Measurements from ENCODE around the gene TNRC6B.

TNRC6B gene

DNA sequence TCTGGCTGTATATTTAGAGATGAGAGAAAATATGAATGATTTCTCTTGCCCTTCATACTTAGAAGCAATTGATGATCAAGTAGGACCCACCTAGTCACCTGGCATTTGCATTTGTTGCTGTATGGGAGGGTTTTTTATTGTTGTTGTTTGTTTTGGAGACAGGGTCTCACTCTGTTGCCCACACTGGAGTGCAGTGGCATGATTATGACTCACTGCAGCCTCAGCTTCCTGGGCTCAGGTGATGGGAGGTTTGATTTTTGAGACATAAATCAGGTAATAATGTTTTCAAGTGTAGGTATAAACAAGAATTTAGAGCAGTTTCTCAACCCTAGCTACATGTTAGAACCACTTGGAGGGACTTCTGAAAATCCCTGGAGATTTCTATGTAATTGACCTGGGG lies 63.0 kb downstream of the TNRC6B start:
- DNase-seq: no peak

DNA sequence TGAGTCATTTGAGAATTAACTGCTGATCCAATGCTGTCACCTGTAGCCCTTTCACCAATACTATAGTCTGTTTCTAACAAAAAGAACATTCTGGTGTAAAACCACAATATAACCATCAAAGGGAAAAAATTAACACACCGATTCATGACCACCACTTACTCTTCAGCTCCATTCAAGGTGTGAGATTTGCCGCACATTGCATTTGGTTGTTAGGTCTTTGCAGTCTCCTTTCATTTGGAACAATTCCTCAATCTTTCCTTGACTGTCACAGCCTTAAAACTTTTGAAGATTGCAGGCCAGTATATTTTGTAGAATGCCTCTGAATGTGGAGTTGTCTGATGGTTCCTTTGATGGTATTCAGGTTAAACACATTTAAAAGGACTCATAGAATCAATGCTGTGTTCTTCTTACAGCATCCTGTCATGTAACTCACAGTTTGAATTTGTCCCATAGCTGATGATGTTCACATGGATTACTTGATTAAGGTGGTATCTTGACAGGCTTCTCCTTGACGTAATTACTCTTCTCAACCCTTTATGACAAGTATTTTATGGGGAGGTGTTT lies 63.6 kb downstream of the TNRC6B start:
- no peak for DNase-seq

DNA sequence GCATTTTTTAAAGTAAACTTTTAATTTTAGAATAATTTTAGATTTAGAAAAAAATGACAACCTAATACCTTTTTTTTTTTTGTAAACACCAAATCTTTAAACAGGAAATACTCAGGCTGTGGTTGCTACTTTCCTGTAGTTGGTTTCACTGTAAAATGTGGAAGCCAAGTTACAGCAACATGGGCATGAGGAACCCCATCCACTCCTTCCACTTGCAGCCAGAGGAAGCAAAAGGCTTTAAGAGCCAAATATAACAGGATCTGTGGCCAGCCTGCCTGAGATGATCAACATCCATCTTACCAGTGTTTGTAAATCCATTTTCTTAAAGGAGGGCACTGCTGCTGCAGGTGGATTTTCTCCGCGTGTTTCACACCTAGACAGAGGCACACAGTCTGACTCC lies 66.2 kb downstream of the TNRC6B start:
- DNase-seq: no peak

DNA sequence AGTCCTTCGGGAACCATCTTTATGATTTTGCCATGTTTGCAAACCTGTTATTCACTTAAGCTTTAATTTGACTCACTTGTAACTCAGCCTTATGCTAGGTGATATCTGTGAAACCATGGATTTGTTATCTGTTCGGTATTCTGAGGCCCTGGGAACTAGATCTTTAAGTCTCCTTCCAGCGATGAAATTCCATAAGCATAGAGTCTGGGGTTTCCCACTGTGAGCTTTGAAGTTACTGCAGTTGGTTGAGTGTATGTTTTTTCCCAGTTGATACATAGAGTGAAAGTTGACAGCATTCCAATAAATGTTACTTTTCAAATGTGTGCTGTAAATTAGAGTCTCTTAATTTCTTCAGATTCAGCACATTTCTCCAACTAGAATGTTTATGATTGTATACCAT lies 66.9 kb downstream of the TNRC6B start:
- no peak for DNase-seq

DNA sequence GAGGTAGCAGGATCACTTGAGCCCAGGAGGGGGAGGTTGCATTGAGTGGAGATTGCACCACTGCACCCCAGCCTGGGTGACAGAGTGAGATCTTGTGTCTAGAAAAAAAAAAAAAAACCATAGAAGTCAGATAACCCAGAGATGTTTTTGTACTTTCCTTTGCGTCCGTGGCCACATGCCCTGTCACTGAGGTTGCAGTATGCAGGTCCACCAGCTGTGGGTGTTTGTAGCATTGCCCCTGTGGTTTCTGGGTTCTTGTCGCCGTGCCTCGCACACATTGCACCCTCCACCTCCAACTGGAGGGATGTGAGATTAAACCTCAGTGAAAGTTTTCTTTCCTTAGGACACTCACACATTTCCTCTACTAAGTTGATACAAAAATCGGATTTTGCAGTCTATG lies 70.3 kb downstream of the TNRC6B start:
- DNase-seq: no peak

DNA sequence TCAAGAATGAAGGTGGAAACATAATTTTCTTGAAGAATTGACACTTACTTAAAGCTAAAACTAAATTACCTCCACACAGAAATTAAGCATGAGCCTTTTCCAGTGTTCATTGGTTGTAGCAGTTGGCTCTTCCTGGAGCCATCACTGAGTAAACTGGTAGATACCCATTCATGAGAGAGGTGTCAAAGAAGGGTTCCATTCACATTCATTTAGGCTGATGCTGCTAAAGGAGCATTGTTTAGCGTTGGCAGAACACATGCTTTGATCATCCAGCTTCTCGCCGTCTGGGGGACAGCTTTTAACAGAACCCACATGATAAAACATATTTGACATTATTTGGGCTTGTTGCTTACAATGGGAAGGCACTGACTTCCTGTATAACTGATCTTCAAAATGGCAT lies 71.6 kb downstream of the TNRC6B start:
- no peak for DNase-seq

DNA sequence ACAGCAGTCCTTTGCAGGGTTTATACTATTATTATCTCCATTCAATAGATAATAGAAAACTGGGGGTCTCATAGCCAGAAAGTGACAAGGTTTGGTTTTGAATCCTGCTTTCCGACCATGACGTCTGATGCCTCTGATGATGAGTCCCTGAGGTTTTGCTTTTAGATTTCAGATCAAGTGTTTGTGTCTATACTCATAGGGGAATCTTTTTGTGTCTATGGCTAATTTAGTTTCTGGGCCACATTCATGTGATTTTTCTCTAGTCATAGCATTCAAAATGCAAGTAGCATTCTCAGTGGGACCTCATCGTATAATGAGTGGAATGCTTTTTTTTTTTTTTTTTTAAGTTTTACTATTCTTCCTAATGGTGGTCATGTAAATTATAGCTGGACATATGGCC lies 72.9 kb downstream of the TNRC6B start:
- no peak for DNase-seq

DNA sequence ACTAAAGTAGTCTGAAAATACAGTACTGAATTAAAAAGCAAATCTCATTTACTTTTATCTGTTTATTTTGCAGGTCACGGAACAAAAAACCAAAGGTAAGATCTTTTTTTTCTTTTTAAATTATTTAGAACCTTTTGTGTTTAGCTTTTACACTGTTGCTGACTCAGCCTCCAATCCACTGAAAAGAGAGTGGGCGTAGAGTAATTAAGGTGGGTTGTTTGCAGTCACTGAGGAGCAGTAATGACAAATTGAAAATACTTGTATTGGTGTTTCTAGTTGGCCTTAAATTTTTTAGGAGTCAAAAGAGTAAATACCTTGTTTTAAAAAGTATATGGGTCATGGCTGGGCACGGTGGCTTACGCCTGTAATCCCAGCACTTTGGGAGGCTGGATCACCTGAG lies 73.4 kb downstream of the TNRC6B start:
- no peak for DNase-seq

DNA sequence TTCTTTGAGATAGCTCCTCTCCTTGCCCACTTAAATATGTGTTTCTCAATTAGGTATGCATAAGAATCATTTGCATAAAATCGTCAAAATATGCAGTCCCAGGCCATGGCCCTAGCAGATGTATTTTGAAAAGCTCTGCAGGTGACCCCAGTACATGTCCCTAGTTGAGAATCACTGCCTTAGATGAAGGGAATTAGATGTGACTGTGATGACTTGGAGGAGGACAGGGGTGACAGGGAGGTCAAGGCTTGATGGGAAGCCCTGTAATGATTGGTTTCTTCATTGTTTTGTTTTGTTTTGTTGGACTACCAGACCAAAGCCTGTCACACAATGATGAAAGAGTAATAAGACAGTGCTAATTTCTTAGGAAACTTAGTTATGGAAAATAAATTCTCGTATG lies 74.4 kb downstream of the TNRC6B start:
- no peak for DNase-seq

DNA sequence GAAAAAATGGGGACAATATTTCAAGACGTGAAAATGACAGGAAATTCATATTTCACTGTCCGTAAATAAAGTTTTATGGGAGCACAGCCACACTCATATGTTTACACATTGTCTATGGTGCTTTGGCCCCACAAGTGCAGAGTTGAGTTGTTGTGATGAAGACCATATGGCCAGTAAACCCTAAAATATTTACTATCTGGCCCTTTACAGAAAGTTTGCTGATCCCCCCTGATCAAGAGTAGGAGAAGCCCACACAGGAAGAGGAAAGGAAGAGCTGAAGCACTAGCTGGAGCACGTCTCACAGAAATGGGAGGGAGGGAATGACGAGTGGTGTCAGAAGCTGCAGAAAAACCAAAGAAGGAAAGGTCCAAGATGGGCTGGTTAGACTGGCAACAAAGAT lies 78.8 kb downstream of the TNRC6B start:
- no peak for DNase-seq

DNA sequence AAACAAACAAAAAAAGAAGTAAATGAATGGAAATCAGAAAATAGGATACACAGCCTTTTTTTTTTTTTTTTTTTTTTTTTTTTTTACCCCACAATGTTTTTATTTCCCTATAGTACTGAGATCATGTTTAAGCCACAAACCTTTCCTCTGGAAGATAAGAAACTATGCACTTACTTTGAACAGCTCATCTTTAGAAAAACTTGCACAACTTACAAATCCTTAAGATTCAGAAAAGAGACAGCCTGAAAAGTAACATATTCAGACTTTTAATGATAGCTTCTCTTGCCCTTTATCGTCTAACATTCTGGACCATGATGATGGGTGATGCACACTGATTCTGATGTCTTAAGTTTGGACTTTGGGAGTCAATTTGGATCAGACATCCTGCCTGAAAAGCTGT lies 80.3 kb downstream of the TNRC6B start:
- no peak for DNase-seq

DNA sequence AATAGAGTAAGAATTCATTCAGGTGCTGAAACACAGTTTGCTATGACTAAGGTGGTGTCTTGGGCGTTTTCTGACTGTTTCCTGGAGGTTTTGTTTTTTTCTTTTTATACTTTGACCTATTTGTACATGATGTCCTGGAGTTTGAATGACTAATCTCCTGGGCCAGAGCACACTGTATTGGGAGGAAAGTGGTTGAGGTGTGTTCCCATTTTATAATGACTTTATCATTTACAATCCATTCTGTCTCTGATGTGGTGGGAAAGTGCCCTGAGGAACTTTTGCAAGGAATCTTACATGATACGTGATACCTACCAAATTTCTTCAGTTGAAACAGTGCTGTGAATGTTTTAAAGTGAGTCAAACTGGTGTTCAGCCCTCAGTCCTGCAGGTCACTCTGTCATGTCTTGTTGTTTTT lies 80.8 kb downstream of the TNRC6B start:
- no peak for DNase-seq

DNA sequence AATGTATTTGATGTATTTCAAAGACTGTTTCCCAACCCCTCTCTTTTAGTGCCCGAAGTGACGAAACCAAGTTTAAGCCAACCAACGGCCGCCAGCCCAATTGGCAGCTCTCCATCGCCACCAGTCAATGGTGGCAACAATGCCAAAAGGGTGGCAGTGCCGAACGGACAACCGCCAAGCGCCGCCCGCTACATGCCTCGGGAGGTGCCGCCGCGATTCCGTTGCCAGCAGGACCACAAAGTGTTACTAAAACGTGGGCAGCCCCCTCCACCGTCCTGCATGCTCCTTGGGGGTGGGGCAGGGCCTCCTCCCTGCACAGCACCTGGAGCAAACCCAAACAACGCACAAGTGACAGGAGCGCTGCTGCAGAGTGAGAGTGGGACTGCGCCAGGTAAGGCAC lies 84.1 kb downstream of the TNRC6B start:
- no peak for DNase-seq

DNA sequence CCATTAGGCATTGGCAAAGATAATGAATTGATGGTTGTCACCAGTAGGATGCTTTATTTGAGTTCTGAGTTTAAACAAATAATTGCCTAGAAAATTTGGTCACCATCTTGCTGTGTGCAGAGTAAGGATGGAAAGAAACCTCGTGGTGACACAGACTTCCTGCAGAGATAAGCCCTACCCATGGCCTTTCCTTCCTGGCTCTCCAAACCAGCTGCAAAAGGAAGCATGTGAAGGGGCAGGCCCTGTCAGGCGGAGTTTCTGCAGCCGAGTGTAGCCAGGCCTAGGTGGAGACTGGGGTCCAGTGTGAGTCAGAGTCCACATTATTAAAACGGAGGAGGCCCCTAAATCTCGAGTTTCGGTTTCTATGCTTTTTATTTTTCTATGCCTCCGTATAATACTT lies 85.5 kb downstream of the TNRC6B start:
- no peak for DNase-seq

DNA sequence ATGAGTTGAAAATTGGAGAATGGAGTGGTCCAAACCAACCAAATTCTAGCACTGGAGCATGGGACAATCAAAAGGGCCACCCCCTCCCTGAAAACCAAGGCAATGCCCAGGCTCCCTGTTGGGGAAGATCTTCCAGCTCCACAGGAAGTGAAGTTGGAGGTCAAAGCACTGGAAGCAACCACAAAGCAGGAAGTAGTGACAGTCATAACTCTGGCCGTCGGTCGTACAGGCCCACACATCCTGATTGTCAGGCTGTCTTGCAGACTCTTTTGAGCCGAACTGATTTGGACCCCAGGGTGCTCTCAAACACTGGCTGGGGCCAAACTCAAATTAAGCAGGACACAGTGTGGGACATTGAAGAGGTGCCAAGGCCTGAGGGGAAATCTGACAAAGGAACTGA lies 88.1 kb downstream of the TNRC6B start:
- no peak for DNase-seq

DNA sequence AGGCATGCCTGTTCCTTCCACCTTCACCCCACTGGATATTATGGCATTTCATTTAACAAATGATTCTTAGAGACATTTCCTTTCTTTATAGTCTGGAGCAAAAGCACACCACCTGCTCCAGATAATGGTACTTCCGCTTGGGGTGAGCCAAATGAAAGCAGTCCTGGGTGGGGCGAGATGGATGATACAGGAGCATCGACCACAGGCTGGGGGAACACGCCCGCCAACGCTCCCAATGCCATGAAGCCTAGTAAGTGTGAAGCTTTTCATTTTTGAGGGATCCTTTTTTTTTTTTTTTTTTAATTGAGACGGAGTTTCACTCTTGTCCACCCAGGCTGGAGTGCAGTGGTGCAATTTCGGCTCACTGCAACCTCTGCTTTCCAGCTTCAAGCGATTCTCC lies 92.3 kb downstream of the TNRC6B start:
- no peak for DNase-seq

DNA sequence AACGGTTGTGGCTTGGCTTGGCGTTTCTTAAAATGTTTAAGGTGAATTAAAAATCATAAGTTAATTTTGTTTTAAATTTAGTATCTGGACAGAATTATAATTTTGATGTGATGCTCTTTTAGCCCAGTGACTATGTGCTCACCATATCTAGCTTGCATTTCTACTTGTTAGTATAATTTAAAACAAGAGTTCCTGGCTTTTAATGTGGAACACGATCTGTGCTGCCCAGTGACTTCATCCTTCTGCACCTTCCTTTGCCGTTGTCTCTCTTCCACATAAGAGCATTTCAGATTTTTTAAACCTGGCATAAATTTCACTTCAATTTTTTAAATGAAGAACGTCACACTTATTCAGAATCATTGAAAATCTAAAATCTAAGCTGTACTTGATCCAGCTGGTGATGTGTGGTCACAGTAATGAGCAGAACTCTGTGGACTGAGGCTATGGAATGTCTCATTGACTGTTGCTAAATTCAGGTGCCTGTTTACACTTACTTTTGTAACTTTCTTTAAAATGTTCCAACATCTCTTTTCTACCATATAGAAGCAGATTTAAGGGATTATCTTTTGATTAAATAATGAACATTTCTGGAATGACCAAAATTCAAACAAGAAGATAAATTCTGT lies 93.1 kb downstream of the TNRC6B start:
- no peak for DNase-seq

DNA sequence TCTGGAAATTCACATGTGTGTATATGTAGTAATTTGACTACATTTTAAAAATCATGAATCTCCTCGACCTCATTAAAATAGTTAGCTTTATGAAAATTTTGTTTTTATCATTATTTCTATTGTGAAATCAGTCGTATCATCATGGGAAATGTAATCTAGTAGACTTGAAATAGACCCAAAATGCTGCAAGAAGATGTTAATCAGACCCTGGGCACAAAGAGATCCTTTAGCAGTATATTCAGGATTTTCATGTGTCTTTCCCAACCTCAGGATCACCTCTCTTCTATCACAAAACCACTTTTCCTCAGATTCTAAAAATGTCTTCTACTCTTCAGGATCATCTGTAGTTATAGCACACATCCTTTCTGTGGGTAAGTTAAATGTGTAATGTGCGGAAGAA lies 93.7 kb downstream of the TNRC6B start:
- no peak for DNase-seq

DNA sequence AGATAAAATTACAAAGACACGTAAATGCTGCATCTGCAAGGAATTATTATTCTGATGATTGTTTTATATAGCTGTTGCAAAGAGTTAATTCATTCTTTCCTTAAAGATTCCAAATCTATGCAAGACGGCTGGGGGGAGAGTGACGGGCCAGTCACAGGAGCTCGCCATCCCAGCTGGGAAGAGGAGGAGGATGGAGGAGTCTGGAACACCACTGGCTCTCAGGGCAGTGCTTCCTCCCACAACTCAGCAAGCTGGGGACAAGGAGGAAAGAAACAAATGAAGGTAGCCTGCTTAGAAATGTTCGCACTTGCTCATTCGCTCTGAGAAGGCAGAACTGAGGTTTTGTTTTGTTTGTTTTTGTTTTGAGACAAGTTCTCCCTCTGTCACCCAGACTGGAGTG lies 95.6 kb downstream of the TNRC6B start:
- DNase-seq: no peak

DNA sequence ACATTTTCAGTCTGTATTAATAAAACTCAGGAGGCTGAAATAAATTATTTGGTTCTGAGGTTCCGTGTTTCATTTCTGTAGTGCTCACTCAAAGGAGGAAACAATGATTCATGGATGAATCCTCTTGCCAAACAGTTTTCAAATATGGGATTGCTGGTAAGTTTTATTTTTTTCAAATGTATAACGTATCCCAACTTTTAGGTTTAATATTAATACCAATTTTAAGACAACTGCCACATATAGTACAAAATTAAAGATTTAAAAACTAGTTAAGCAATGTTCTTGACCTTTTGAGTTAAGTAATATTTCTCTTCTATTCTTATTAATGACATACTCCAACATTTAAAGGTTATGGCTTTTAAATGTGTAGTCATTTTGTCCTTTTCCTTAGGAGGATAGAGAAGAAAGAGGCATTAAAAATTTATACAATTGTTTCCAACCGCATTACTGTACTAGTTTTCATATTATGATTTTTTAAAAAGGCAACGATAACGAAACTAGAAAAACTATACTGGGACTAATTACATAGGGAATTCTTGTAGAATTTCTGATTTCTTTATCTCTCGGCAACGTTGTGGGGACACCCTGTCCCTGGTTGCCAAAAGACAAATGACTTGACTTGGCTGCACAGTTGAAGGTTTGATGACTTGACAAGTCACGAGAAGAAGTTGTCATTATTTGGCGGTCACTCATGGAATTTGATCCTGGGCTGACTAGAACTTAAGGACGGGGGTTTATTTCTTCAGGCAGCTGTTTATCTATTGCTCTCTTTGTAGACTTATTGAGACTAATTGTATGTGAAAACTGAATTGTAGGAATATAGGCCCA lies 99.5 kb downstream of the TNRC6B start:
- DNase-seq: no peak

DNA sequence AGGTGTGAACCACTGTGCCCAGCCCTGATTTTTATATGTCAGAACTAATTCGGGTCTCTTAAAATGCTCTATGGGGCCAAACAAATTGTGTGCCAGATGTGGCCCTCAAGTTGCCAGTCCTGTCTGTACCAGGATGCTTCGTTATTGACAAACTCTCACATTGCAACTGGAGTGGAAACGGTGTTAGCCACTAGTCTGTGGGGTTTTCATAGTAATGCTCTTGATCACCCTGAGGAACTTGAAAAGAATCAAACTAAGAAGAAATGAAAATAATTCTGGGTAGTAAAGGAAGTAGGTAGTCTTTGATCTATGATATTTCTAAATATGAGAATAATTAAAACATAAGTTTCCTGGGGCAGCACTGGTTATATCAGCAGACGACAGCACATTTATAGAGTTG lies 101.3 kb downstream of the TNRC6B start:
- DNase-seq: no peak

DNA sequence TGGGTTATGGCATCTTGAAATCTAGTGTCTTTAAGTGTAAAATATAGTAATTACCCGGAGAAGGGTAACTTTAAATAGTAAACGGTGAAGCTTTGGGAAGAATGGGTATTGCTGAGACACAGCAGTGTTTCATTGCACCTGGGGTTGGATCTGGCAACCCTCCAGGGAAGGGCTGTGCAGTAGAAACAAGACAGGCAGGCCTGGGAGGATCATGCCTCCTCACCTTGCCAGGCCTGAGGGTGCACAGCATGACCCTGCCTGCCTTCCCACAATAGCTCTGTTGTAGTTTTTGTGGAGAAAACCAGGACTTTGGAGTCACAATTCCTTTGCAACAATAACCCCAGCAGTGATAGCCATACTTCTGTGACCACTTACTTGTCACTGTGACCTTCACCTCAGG lies 104.0 kb downstream of the TNRC6B start:
- DNase-seq: no peak

DNA sequence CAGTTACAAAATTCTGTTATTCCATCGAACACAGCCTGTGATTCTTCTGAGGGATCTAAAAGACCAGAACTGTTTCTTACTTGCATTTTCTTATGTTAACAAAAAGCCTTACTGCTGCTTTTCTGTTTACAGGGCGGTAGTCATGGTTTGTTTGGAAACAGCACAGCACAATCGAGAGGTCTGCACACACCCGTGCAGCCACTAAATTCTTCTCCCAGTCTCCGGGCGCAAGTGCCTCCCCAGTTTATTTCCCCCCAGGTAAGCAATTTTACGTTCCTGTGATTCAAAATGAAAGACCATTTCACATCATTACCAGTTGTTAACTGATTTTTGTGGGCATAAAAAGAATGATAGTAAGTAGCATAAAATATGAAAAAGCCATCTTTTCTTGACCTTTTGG lies 107.8 kb downstream of the TNRC6B start:
- no peak for DNase-seq

DNA sequence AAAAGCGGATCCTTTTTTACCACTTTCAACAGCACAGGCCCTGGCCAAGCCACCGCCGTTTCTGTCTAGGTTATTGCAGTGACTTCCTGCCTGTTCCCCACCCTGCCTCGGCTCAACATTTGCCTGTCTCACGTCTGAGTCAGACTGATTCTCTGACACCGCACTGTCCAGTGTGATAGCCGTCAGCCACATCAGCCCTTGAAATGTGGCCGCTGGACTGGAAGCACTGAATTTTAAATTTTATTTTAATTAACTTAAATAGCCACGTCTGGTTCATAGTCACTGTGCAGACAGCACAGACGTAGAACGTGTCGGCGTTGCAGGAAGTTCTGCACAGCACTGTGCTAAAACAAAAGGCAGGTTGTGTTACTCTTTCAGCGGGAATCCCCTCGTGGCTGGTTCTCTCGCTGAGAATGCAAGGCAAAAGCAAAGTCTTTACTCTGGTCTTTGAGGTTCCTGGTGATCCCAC lies 112.3 kb downstream of the TNRC6B start:
- no peak for DNase-seq

DNA sequence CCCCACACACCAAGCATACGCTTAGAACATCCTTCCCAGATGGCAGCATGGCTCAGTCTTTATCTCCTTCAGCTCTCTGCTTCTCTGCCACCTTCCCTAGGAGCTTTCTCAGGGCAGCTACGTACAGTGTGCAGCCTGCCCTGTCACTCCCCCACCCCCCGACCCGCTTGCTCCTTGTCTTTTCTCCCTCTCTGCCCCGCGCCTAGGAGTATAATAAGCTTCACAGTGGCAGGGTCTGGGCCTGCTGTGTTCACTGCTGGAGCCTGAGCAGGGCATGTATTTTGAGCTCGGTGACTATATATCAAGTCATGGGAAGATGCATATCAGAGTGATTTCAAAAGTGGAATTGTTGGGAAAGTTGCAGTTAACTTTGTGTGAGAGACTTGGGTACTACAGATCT lies 112.8 kb downstream of the TNRC6B start:
- DNase-seq: no peak

All from NCI-H2081 treated with DMSO at 0.1 percent for 48 hours (cell line).